UCSD-AML1 (cell line): ENCODE data around the gene ALOX12.
A peak's percentile ranks its signal among the peaks of the same experiment; 100 is the strongest.
"Not testable (repeated sequence)": the region's sequence is repeated elsewhere in the genome, so short reads cannot be mapped to it uniquely, and the experiment has no call there.

Experiments used
- DNase-seq: peaks from one replicate; lab custom pipeline; 2025; ENCODE audit not compliant: unreplicated experiment; lab: John Stamatoyannopoulos, UW

Gene ALOX12, protein sequence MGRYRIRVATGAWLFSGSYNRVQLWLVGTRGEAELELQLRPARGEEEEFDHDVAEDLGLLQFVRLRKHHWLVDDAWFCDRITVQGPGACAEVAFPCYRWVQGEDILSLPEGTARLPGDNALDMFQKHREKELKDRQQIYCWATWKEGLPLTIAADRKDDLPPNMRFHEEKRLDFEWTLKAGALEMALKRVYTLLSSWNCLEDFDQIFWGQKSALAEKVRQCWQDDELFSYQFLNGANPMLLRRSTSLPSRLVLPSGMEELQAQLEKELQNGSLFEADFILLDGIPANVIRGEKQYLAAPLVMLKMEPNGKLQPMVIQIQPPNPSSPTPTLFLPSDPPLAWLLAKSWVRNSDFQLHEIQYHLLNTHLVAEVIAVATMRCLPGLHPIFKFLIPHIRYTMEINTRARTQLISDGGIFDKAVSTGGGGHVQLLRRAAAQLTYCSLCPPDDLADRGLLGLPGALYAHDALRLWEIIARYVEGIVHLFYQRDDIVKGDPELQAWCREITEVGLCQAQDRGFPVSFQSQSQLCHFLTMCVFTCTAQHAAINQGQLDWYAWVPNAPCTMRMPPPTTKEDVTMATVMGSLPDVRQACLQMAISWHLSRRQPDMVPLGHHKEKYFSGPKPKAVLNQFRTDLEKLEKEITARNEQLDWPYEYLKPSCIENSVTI

DNA sequence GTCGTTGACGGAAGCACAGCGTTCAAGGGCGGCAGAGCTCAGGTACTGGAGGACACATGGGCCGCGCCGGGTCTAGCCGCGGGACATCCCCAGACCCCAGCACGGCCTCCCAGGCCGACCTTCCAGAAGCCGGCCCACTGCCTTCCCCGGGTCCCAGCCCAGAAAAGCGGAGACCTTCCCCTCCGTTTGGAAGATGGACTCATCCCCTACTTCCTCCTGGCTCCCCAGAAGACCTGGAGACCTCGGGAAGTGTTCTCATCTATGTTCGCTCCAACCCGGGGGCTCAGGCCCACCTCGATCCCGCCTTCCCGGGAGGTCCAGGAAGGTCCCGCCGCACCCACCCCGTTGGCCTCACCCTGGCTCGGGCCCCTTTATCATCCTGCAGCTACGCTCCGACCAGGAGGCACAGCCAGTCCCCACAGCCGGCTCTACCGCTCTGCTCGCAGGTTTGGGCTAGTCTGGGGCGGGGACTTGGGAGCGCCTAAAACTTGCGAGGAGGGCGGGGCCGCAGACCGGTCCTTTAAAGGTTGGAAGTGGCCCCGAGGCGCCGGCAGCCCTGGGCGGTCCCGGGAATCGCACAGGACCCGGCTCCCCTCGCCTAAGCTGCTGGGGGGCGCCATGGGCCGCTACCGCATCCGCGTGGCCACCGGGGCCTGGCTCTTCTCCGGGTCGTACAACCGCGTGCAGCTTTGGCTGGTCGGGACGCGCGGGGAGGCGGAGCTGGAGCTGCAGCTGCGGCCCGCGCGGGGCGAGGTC is at the start of gene ALOX12:
TSS of gene ALOX12 (plus strand) at position 550 of the 756 bp plus-strand sequence. CDS start at position 619, 69 bp downstream.
- DNase-seq, result no peak

DNA sequence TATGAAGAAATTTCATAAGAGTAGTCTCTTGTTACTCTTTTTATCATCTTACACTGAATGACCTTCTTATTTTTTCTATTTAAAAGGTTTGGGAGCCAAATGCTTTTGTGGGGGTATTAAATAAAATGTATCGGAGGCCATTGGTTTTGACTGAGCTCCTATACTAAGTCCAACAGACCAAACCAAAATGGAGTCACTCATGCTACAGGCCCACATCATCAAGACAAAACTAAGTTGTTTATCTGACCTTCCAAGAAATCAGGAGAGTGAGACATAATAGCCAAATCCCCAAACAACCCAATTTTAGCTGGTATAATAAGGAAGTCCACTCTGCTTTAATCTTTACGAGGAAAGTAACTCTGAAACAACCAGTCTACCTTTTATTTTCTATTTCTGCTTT is 48.1 kb upstream of the ALOX12 start:
- DNase-seq, result no peak

DNA sequence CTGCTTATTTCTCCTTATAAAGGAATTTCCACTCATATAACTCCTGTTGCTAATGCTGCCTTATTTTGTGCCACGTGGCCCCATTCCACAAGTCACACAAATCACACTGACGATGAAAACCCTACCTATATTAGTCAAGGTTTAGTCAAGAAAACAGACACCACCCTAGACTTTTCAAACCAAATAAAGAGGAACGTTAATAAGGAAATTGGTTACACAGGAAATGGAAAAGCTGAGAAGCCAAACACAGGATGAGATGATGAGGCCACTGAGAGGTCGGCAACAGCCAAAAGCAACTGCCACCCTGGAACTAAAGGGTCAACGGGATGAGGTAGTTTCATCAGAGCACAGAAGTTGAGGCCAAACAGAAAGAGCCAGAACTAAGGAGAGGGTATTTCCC is 47.3 kb upstream of the ALOX12 start:
- peak; percentile 54 for DNase-seq

DNA sequence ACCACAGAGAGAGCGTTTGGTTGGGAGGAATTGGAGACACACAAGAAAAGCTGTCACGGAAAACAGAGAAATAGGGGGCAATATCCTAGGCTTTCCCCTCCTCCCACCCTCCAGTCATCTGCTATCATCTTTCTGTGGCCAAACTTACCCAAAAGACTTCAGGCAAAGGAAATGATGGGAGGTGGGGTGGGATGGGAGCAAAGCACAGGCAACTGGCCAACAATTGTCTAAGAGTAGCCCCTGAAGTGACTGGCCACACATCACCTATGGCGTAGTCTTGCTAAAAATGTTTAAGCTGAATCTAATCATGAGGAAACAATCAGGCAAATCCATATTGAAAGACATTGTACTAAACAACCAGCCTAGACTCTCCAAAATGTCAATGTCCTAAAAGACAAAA is 46.9 kb upstream of the ALOX12 start:
- DNase-seq, result no peak

DNA sequence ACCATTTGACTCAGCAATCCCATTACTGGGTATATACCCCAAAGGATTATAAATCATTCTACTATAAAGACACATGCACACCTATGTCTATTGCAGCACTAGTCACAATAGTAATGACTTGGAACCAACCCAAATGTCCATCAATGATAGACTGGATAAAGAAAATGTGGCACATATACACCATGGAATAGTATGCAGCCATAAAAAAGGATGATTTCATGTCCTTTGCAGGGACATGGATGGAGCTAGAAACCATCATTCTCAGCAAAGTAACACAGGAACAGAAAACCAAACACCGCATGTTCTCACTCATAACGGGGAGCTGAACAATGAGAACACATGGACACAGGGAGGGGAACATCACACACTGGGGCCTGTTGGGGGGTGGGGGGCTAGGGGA is 44.9 kb upstream of the ALOX12 start:
- not testable (repeated sequence) for DNase-seq

DNA sequence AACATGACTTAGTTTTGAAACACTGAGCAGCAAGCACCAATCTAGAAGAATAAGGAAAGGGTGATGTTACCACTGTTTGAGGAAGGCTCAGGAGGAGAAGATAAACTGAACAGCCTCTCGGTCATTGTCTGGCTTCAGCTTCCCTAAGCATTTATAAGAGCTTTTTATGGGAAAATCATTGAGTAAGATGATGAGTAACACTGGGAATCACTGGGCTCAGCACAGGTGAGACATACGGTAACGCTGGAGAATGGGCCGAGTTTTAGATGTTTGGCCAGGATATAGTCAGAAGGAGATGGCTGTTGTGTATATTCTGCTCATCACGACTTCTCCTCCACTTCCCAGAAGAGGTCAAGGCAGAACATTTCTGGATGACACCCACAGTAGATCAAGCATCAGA is 42.2 kb upstream of the ALOX12 start:
- no peak for DNase-seq

DNA sequence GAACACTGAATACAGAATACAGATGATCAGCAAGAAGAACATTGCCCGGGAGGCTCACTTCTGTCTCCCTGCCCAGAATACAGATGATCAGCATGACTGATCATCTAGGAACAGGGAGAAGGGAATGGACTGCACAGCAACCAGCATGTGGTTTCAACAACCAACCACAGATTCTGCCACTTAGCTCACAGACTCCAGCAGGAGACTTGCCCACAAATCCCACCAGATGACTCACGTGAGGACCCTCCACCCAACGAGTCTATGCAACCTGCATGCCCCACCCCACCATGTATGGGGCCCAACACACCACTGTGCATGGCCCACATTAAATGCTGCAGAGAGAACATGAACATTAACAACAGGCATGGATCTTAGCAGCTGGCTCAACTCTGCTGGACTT is 36.1 kb upstream of the ALOX12 start:
- no peak for DNase-seq

DNA sequence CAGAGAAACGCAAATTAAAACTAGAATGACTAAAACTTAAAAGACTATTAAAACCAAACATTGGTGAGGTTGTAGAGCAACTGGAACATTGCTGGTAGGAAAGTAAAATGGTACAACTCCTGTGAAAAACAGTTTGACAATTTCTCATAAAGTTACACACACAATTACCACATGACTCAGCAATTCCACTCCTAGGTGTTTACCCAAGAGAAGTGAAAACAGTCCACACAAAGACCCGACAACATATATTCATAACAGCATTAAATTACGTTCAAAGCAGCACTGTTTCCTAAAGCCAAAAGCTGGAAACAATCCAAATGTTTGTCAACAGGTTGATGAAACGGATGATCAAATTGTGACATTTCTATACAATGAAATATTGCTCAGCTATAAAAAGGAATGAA is 26.5 kb upstream of the ALOX12 start:
- no peak for DNase-seq

DNA sequence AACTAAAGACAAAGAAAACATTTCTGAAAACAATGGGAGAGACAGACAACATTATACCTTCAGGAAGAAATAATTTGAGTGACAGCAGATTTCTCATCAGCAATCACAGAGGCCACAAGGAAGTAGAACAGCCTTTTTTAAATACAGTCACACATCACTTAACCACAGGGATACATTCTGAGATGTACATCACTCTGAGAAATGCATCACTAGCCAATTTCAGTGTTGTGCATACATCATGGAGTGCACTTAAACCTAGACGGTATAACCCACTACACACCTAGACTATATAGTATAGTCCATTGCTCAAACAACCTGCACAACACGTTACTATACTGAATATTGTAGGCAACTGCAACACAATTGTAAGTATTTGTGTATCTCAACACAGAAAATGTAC is 24.9 kb upstream of the ALOX12 start:
- no peak for DNase-seq

DNA sequence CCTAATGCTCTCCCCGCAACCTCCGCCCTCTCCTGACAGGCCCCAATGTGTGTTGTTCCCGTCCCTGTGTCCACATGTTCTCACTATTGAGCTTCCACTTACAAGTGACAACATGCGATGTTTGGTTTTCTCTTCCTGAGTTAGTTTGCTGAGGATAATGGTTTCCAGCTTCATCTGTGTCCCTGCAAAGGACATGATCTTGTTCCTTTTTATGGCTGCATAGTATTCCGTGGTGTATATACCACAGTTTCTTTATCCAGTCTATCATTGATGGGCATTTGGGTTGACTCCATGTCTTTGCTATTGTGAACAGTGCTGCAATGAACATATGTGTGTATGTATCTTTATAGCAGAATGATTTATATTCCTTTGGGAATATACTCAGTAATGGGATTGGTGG is 16.4 kb upstream of the ALOX12 start:
- not testable (repeated sequence) for DNase-seq

DNA sequence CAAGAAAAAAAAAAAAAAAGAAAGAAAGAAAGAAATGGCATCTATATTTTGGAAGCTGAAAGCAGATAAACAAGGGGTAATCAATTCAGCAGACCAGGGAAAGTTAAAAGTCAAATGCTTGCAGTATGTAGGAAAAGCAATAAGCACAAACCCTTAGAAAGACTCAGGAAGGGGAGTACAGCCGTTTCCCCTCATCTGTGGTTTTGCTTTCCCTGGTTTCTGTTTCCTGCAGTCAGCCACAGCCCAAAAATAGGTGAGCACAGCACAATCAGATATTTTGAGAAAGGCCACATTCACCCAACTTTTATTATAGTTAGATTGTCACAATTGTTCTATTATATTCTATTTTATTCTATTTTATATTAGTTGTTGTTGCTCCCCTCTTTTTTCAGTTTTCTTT is 14.4 kb upstream of the ALOX12 start:
- DNase-seq, result peak; percentile 30

DNA sequence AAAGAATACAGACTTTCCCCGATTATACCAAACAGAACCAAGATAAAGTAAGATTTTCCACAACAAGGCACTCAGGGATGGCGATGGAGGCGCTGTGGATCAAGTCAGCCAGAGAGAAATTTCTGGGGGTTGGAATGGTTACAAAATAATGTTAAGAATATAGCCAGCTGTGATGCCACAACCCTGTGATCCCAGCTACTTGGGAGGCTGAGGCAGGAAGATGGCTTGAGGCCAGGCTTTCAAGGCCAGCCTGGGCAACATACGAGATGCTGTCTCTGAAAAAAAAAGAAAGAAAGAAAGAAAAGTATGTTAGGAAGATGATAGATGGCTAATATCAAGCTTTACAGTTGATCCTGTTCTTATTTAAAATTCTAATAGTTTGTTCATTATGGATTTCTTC is 10.6 kb upstream of the ALOX12 start:
- no peak for DNase-seq

DNA sequence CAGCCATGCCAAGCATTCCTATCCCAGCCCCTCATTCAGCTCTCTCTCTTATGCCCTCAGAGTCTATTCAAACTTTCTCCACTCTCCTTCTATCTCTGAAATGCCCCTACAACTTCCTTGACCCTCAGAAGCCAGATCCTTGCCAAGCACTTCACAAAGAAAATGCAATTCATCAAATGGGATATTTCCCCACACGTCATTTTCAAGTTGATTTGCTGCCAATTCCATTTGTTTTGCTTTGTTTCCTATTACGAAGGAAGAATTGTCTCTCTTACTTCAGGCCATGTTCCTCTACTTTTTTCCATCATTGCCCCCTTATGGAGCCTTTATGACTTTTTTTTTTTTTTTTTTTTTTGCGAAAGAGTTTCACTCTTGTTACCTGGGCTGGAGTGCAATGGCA is 9.2 kb upstream of the ALOX12 start:
- no peak for DNase-seq

DNA sequence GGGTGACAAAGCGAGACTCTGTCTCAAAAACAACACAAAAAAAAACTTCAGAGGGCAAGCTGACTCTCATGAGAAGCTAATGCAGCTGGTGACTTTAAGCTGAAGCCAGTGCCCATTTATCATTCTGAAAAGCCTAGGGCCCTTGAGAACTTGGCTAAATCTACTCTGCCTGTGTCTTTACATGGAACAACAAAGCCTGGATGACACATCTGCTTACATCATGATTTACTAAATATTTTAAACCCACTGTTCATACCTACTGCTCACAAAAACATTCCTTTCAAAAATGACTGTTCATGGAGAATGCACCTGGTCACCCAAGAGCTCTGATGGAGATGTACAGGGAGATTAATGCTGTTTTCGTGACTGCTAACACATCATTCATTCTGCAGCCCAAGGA is 6.1 kb upstream of the ALOX12 start:
- DNase-seq, result no peak

DNA sequence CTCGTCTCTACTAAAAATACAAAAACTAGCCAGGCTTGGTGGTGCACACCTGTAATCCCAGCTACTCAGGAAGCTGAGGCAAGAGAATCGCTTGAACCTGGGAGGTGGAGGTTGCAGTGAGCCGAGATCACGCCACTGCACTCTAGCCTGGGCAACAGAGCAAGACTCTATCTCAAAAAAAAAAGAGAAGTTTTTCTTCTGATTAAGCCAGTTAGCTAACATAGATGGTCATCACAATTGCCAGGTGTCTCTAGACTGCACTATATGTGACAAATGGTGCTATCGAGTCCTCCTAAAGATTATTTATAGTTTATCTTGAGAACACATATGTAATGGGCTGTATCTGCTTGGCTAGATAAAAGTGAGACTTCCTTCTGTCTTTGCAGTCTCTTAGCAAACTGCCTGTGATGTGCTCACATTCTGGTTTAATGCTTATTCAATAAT is 2.2 kb upstream of the ALOX12 start:
- not testable (repeated sequence) for DNase-seq

DNA sequence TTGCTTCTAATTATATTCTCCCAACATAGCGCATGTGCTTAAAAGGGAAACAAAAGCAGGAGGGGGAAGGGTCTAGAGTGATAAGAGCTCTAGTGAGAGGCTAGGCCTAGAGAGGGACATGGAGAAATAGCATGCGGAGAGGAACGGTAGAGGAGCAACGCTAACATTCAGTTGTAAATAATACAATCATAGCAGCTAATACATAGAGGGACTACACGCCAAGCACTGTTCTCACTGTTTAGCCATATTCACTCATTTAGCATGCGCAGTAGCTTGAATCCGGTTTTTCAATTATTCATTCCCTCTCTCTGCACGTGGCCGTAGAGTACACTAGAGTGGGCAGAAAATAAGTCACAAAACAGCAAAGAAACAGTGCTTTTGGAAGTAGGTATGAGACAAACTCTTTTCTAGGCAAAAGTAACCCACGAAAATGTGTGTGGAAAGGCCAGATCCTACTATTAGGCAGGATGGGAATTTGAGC is 1.7 kb upstream of the ALOX12 start:
- DNase-seq, result no peak

DNA sequence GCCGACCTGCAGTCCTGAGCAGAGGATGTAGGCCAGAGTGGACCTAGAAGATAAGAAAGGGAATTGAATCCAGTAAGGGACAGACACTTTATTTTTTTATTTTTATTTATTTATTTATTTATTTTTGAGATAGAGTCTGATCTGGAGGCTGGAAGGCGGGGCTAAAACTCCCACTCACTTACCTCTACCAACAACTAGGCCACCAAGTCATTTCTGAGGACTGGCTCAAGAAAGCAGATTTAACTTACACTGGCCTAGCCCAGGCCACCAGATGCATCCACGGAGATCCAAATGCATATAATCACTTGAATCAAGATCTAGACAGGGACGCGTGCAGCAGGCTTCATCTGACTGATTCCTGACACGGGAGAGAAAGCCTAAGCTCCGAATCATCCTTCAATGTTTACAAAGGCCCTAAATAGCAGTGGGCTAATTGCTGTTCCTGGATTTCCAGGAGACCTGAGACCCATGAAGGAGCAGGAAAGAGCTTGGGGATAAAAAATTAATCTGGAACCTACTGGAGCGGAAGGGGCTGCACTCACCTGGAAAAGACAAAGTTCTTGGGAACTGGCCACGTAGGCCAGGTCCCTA is 1.1 kb upstream of the ALOX12 start:
- no peak for DNase-seq

DNA sequence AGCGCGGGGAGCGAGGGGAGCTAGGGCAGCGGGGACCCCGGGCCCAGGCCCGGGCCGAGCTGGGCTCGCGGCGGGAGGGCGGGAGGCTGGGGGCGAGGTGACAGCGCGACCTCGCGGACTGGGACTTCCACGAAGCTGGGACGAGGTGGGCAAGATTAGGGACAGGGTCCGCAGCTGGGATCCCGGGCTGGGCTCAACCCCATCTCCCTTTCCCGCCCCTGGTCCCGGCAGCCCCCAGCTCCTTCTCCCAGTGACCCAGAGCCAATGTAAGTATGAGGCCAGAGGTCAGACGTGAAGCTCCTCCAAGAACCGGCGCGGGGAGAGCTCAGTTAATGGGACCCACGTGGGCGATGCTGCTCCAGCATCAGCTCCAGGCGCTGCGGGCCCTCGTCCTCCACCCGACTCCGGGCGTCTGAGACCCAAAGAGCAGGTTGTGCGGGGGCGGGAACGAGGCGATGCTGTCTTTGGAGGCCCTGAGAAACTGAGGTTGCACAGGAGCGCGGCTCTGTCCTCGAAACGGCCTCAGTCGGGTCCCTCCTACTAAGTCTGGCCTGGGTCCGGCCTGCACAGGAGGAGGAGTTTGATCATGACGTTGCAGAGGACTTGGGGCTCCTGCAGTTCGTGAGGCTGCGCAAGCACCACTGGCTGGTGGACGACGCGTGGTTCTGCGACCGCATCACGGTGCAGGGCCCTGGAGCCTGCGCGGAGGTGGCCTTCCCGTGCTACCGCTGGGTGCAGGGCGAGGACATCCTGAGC is 585 bp downstream of the ALOX12 start:
- no peak for DNase-seq

DNA sequence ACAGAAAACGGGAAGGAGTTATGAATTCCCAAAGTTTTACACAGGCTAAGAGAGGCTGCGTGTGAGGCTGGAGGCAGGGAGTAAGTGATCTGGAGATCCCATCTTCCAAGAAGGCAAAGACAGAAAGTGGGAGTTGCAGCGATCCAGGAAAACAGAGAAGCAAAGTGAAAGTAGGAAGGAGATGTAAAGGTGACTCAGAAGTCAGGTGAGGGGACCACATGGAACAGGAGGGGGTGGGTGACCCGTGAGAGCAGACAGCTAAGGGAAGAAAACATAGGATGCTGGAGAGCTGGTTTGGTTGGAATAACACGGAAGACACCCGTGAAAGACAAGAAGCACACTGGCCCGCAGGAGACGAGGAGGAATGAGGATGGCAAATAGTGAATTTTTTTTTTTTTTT is 1.3 kb downstream of the ALOX12 start:
- no peak for DNase-seq

DNA sequence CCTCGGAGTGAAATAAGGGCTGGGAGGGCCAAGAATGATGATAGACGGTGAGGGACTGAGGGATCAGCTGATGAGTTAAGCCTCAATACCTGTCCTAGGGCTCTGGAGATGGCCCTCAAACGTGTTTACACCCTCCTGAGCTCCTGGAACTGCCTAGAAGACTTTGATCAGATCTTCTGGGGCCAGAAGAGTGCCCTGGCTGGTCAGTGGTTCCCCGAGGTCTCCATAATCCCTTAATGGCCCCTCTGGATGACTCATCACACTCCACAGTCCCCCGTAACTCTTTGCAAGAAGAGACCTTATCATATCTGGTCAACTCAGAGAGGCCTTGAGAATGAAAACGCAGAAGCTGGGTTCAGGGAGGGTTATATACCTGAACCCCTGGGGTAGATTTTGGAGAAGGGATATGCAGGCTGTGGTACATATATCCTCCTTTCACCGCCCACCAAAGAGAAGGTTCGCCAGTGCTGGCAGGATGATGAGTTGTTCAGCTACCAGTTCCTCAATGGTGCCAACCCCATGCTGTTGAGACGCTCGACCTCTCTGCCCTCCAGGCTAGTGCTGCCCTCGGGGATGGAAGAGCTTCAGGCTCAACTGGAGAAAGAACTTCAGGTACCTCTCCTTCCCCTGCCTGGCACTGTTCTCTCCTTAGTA is 3.1 kb downstream of the ALOX12 start:
- DNase-seq, result no peak
